Caco-2 (cell line): ENCODE data around the gene VWA5B1. TPM values are rescaled to one million over a fixed set of nuclear protein-coding genes. Genes with fewer than 3 reads are reported as not detected.

ENCODE experiments used
- BruUV-seq: library from RNA; stranded (reverse); fragments of 400-500 nt; replicated peaks from 2 replicates; lab custom pipeline; 2021; lab: Mats Ljungman, UMichigan
- CTCF ChIA-PET: fragments of 300-600 bp; sonication (Branson Sonifier 250); formaldehyde crosslinking; loops from one replicate; lab custom pipeline; 2022; ENCODE audit warnings: antibody characterized with exemption; lab: Charles Lee
- POLR2A ChIA-PET: fragments of 300-600 bp; sonication (Branson Sonifier 250); formaldehyde crosslinking; loops from one replicate; lab custom pipeline; 2022; ENCODE audit warnings: antibody characterized with exemption; lab: Charles Lee
- DNase-seq, 2 experiments: peaks; one replicate each; pipeline versions ENCODE4 v3.0.0 to v3.0.0-alpha.2; 2020 to 2022
- H3K27me3 ChIP-seq: replicated peaks from 2 replicates; pipeline ENCODE4 v1.6.0; 2011; ENCODE audit warnings: low read length; ENCODE audit not compliant: control insufficient read depth, insufficient read depth
- H3K36me3 ChIP-seq: 2 replicates; pipeline ENCODE4 v1.5.1; 2011; ENCODE audit warnings: low read length; ENCODE audit not compliant: control insufficient read depth, insufficient read depth
- H3K4me1 ChIP-seq: fragments of 250-450 bp; sonication (Bioruptor Pico); 2 replicates; pipeline ENCODE4 v1.5.1; 2020; ENCODE audit warnings: mild to moderate bottlenecking
- H3K4me3 ChIP-seq: 2 replicates; pipeline ENCODE4 v1.5.1; 2011; ENCODE audit warnings: low read depth, mild to moderate bottlenecking, control low read depth, low read length
- H3K9me3 ChIP-seq: fragments of 250-450 bp; sonication (Bioruptor Pico); 2 replicates; pipeline ENCODE4 v1.5.1; 2020; ENCODE audit warnings: mild to moderate bottlenecking, moderate library complexity
- H3K27ac Mint-ChIP-seq: one replicate; pipeline ENCODE4 v1.8.0; 2022; ENCODE audit warnings: mixed read lengths; ENCODE audit not compliant: unreplicated experiment
- H3K27me3 Mint-ChIP-seq: one replicate; pipeline ENCODE4 v1.8.0; 2022; ENCODE audit warnings: mixed read lengths; ENCODE audit not compliant: insufficient read depth, unreplicated experiment
- H3K36me3 Mint-ChIP-seq: one replicate; pipeline ENCODE4 v1.8.0; 2022; ENCODE audit warnings: mild to moderate bottlenecking, mixed read lengths; ENCODE audit not compliant: insufficient read depth, unreplicated experiment
- H3K4me1 Mint-ChIP-seq: one replicate; pipeline ENCODE4 v1.8.0; 2022; ENCODE audit warnings: low read depth, mixed read lengths; ENCODE audit not compliant: unreplicated experiment
- H3K4me3 Mint-ChIP-seq: one replicate; pipeline ENCODE4 v1.8.0; 2022; ENCODE audit warnings: mild to moderate bottlenecking, moderate library complexity, mixed read lengths; ENCODE audit not compliant: unreplicated experiment
- H3K9me3 Mint-ChIP-seq: one replicate; pipeline ENCODE4 v1.8.0; 2022; ENCODE audit warnings: mixed read lengths; ENCODE audit not compliant: unreplicated experiment
- intact Hi-C: fragments of 100-400 bp; cut with micrococcal nuclease; formaldehyde crosslinking; loops from one replicate; pipeline ENCODE4 v1.10.0; 2022; ENCODE audit not compliant: unreplicated experiment
- total RNA-seq: library from RNA; stranded (reverse); gene quantifications from 2 replicates; pipeline ENCODE4 v1.2.3, GENCODE V29; 2022
- TF ChIP-seq, protein P1 (sequence below), 2 experiments: fragments of 200-600 bp in 1 of 2; IDR thresholded peaks; 1 replicate in 1 of 2; 2 replicates in 1 of 2; pipeline versions ENCODE4 v1.5.1 to v1.8.0; 2011 to 2022; ENCODE audit warnings: antibody characterized with exemption in 1 of 2, control low read depth in 1 of 2, inconsistent platforms in 1 of 2, low read depth in 1 of 2, low read length in 1 of 2, mild to moderate bottlenecking in 1 of 2, moderate library complexity in 1 of 2; ENCODE audit not compliant: insufficient read depth in 1 of 2, severe bottlenecking in 1 of 2, unreplicated experiment in 1 of 2

Gene VWA5B1
- total RNA-seq, 1 experiment from 2014 or later = not detected

DNA sequence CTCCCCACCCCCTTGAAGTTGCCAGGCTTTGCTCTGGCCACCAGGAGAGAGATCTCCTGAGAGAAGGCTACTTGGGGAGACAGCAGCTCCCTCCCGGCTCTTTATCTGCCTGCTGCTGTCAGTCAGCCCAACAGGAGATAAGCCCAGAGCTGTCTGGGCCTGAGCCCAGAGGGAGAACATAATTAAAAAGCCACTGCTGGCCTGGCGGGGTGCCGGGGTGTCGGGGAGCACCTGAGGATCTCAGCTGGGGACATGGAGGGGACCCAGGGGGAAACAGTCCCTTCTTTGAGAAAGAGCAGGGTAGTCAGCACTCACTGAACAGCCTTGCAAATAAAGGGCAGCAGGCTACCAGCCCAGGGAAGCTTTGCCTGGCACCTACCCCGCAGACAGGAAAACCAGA, 17.9 kb downstream of the VWA5B1 start:
- CTCF ChIA-PET = no interaction called here

DNA sequence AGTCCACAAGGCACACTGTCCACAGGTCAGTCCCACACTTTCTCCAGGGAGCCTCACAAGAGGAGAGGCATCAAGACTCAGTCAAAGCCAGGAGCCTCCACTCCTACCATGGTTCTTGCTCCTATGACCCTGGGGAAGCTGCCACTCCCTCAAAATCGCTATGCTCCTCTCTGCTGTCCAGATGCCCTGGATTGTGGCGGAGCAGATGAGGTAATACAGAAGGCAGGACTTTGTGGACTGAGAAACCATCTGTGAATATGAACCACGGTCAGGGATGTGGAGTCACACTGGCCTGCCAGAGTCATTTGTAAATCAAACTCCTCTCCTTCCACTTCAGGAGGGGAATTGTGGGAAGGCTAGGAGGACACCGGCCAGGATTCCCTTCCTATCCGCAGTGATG, 20.6 kb downstream of the VWA5B1 start:
- Histone ChIP-seq H3K36me3 (no peaks in the 10 kb centered on the region), H3K4me3 (no peak overlapping the region), H3K9me3 (no peaks in the 10 kb centered on the region), H3K27me3 (no peaks in the 10 kb centered on the region), H3K4me1 (no peaks in the 10 kb centered on the region)
- no peak overlapping the region for H3K27ac Mint-ChIP-seq
- no peaks in the 10 kb centered on the region for H3K36me3 Mint-ChIP-seq
- POLR2A ChIA-PET = no interaction called here
- no peak for DNase-seq
- CTCF ChIA-PET = no interaction called here
- peaks cover 17% of the 10 kb centered on the region for H3K27me3 Mint-ChIP-seq
- intact Hi-C loops = no loop called here
- no peaks in the 10 kb centered on the region for H3K4me1 Mint-ChIP-seq
- TF ChIP-seq, protein P1, sequence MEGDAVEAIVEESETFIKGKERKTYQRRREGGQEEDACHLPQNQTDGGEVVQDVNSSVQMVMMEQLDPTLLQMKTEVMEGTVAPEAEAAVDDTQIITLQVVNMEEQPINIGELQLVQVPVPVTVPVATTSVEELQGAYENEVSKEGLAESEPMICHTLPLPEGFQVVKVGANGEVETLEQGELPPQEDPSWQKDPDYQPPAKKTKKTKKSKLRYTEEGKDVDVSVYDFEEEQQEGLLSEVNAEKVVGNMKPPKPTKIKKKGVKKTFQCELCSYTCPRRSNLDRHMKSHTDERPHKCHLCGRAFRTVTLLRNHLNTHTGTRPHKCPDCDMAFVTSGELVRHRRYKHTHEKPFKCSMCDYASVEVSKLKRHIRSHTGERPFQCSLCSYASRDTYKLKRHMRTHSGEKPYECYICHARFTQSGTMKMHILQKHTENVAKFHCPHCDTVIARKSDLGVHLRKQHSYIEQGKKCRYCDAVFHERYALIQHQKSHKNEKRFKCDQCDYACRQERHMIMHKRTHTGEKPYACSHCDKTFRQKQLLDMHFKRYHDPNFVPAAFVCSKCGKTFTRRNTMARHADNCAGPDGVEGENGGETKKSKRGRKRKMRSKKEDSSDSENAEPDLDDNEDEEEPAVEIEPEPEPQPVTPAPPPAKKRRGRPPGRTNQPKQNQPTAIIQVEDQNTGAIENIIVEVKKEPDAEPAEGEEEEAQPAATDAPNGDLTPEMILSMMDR (IDR thresholded peaks at IDR 0.05; ENCODE audit: insufficient read depth in 1 of 2, low read depth in 1 of 2, low read length in 1 of 2, severe bottlenecking in 1 of 2, unreplicated experiment in 1 of 2) = no peak
- H3K9me3 Mint-ChIP-seq = no peaks in the 10 kb centered on the region
- H3K4me3 Mint-ChIP-seq = no peak overlapping the region
- no TSS peak for BruUV-seq

More for the DNA sequence above, 17.9 kb downstream of the VWA5B1 start:
- Mint-ChIP-seq H3K36me3 (no peaks in the 10 kb centered on the region), H3K4me3 (no peak overlapping the region), H3K27ac (no peak overlapping the region), H3K4me1 (no peaks in the 10 kb centered on the region), H3K27me3 (peaks cover 19% of the 10 kb centered on the region), H3K9me3 (no peaks in the 10 kb centered on the region)
- BruUV-seq = no TSS peak
- H3K4me3 ChIP-seq = no peak overlapping the region
- no peak for DNase-seq
- H3K4me1 ChIP-seq = no peaks in the 10 kb centered on the region
- H3K36me3 ChIP-seq = no peaks in the 10 kb centered on the region
- POLR2A ChIA-PET = no interaction called here
- H3K9me3 ChIP-seq = no peaks in the 10 kb centered on the region
- TF ChIP-seq, protein P1 (IDR thresholded peaks at IDR 0.05; ENCODE audit: insufficient read depth in 1 of 2, low read depth in 1 of 2, low read length in 1 of 2, severe bottlenecking in 1 of 2, unreplicated experiment in 1 of 2) = no peak
- H3K27me3 ChIP-seq = no peaks in the 10 kb centered on the region
- intact Hi-C loops = no loop called here

DNA sequence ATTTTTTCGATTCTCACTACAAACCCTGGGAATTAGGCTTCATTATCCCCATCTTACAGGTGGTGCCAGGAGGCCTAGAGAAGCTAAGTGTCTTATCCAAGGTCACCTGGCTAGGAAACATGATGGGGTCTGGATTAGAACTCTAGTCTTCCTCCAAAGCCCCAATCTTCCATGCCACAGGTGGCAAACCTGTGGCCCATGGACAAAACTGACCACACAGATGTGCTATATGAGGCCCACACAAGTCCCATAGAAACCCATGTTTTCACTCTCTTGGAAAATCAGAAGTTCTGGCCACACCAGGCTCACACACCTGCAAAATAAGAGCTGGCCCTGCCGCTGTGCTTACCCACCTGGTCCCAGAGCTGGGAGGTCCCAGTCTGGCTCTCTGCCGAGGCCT, 21.6 kb downstream of the VWA5B1 start:
- TF ChIP-seq, protein P1 (IDR thresholded peaks at IDR 0.05; ENCODE audit: insufficient read depth in 1 of 2, low read depth in 1 of 2, low read length in 1 of 2, severe bottlenecking in 1 of 2, unreplicated experiment in 1 of 2) = no peak
- H3K4me3 Mint-ChIP-seq = no peak overlapping the region
- no peaks in the 10 kb centered on the region for H3K36me3 Mint-ChIP-seq
- no TSS peak for BruUV-seq
- intact Hi-C loops = no loop called here
- no peaks in the 10 kb centered on the region for H3K4me1 ChIP-seq
- no peaks in the 10 kb centered on the region for H3K36me3 ChIP-seq
- no peaks in the 10 kb centered on the region for H3K27me3 ChIP-seq
- H3K4me3 ChIP-seq = no peak overlapping the region
- no peaks in the 10 kb centered on the region for H3K9me3 ChIP-seq
- H3K27me3 Mint-ChIP-seq = peaks cover 17% of the 10 kb centered on the region
- H3K27ac Mint-ChIP-seq = no peak overlapping the region
- POLR2A ChIA-PET = no interaction called here
- no peaks in the 10 kb centered on the region for H3K4me1 Mint-ChIP-seq
- no peaks in the 10 kb centered on the region for H3K9me3 Mint-ChIP-seq
- no peak for DNase-seq
- CTCF ChIA-PET = no interaction called here
